Astrocyte (in vitro differentiated cells and primary cell): ENCODE measurements around the gene SPTB. TPM values are rescaled to one million over a fixed set of nuclear protein-coding genes. Genes with fewer than 3 reads are reported as not detected.

ENCODE experiments used
- DNase-seq: peaks from one replicate; pipeline ENCODE4 v3.0.0-alpha.2; 2010; ENCODE audit warnings: low read depth
- FAIRE-seq: peaks from 2 replicates; lab custom pipeline; 2011; peaks lifted over from hg19 to GRCh38; lab: Jason Lieb, UNC
- H2AFZ ChIP-seq: 2 replicates; pipeline ENCODE4 v1.6.0; 2012; ENCODE audit warnings: low read depth, low read length, inconsistent platforms
- H3K27ac ChIP-seq: 2 replicates; pipeline ENCODE4 v1.5.1; 2011; ENCODE audit warnings: low read depth, low read length, inconsistent platforms
- H3K27me3 ChIP-seq: 2 replicates; pipeline ENCODE4 v1.6.0; 2011; ENCODE audit warnings: low read length, inconsistent platforms; ENCODE audit not compliant: insufficient read depth
- H3K36me3 ChIP-seq: 2 replicates; pipeline ENCODE4 v1.5.1; 2011; ENCODE audit warnings: low read length, inconsistent platforms; ENCODE audit not compliant: insufficient read depth
- H3K4me1 ChIP-seq: 2 replicates; pipeline ENCODE4 v1.5.1; 2011; ENCODE audit warnings: low read length, inconsistent platforms; ENCODE audit not compliant: insufficient read depth
- H3K4me2 ChIP-seq: 2 replicates; pipeline ENCODE4 v1.6.0; 2012; ENCODE audit warnings: low read length, inconsistent platforms
- H3K4me3 ChIP-seq: 2 replicates; pipeline ENCODE4 v1.5.1; 2011; ENCODE audit warnings: low read depth, mild to moderate bottlenecking, low read length, inconsistent platforms; ENCODE audit not compliant: insufficient read depth
- H3K79me2 ChIP-seq: 2 replicates; pipeline ENCODE4 v1.6.0; 2012; ENCODE audit warnings: mild to moderate bottlenecking, low read length, inconsistent platforms; ENCODE audit not compliant: insufficient read depth
- H3K9ac ChIP-seq: 2 replicates; pipeline ENCODE4 v1.6.0; 2012; ENCODE audit warnings: mild to moderate bottlenecking, low read length, inconsistent platforms
- H3K9me3 ChIP-seq: 2 replicates; pipeline ENCODE4 v1.5.1; 2012; ENCODE audit warnings: low read depth, mild to moderate bottlenecking, low read length, inconsistent platforms; ENCODE audit not compliant: insufficient read depth
- H4K20me1 ChIP-seq: 2 replicates; pipeline ENCODE4 v1.6.0; 2012; ENCODE audit warnings: low read length, inconsistent platforms; ENCODE audit not compliant: insufficient read depth
- H3K27ac Mint-ChIP-seq: one replicate; pipeline ENCODE4 v1.8.0; 2021; ENCODE audit warnings: mild to moderate bottlenecking, mixed read lengths; ENCODE audit not compliant: unreplicated experiment
- H3K27me3 Mint-ChIP-seq: one replicate; pipeline ENCODE4 v1.8.0; 2021; ENCODE audit warnings: low read depth, mixed read lengths; ENCODE audit not compliant: unreplicated experiment
- H3K36me3 Mint-ChIP-seq: one replicate; pipeline ENCODE4 v1.8.0; 2021; ENCODE audit warnings: low read depth, mixed read lengths; ENCODE audit not compliant: unreplicated experiment
- H3K4me1 Mint-ChIP-seq: one replicate; pipeline ENCODE4 v1.8.0; 2021; ENCODE audit warnings: low read depth, mixed read lengths; ENCODE audit not compliant: unreplicated experiment
- H3K4me3 Mint-ChIP-seq: one replicate; pipeline ENCODE4 v1.8.0; 2021; ENCODE audit warnings: mild to moderate bottlenecking, moderate library complexity, mixed read lengths; ENCODE audit not compliant: unreplicated experiment
- H3K9me3 Mint-ChIP-seq: one replicate; pipeline ENCODE4 v1.8.0; 2021; ENCODE audit warnings: mild to moderate bottlenecking, mixed read lengths; ENCODE audit not compliant: unreplicated experiment
- CTCF ChIP-seq: IDR thresholded peaks from 2 replicates; pipeline ENCODE4 v1.5.1; 2011; ENCODE audit warnings: low read depth, mild to moderate bottlenecking, inconsistent platforms, low read length, moderate library complexity; ENCODE audit not compliant: insufficient read depth
- EZH2 ChIP-seq: IDR thresholded peaks from 2 replicates; pipeline ENCODE4 v1.6.1; 2012; ENCODE audit warnings: mild to moderate bottlenecking, low read length, inconsistent platforms; ENCODE audit not compliant: insufficient read depth
- total RNA-seq: library from RNA; stranded (reverse); gene quantifications from 2 replicates; pipeline ENCODE4 v1.2.1, GENCODE V29; 2021

Gene SPTB
- total RNA-seq, 1 donor from 2014 or later = 0.32 TPM

- H3K36me3 ChIP-seq = no peaks in the 10 kb centered on the region
- FAIRE-seq (no peak), DNase-seq (peak; percentile 46)
- Mint-ChIP-seq H3K4me1 (peaks cover 10% of the 10 kb centered on the region), H3K36me3 (peaks cover 2% of the 10 kb centered on the region), H3K4me3 (no peak overlapping the region), H3K9me3 (peaks cover 4% of the 10 kb centered on the region), H3K27me3 (peaks cover 45% of the 10 kb centered on the region), H3K27ac (no peak overlapping the region)
- H3K27ac ChIP-seq = no peak overlapping the region
- no peaks in the 10 kb centered on the region for H4K20me1 ChIP-seq
- H3K4me2 ChIP-seq = peak overlapping the region; percentile 72
- peaks cover 6% of the 10 kb centered on the region for H3K27me3 ChIP-seq
- H3K4me1 ChIP-seq = no peaks in the 10 kb centered on the region
- TF ChIP-seq CTCF (peak; percentile 50), EZH2 (no peak)
- no peak overlapping the region for H3K4me3 ChIP-seq
- no peaks in the 10 kb centered on the region for H3K79me2 ChIP-seq
- H3K9me3 ChIP-seq = no peaks in the 10 kb centered on the region
- peak overlapping the region; percentile 63 for H2AFZ ChIP-seq
- no peak overlapping the region for H3K9ac ChIP-seq
Observed at GRCh38 chr14:64823305-64823861, 56.3 kb downstream of the SPTB start.

GRCh38 chr14:64821651-64822050, 58.1 kb downstream of the SPTB start:
- Histone ChIP-seq H3K27me3 (peaks cover 3% of the 10 kb centered on the region), H3K9me3 (no peaks in the 10 kb centered on the region), H3K4me3 (no peak overlapping the region), H3K36me3 (no peaks in the 10 kb centered on the region), H3K4me2 (no peak overlapping the region), H3K27ac (no peak overlapping the region), H3K4me1 (no peaks in the 10 kb centered on the region), H3K9ac (no peak overlapping the region), H4K20me1 (no peaks in the 10 kb centered on the region), H3K79me2 (no peaks in the 10 kb centered on the region), H2AFZ (no peak overlapping the region)
- H3K27me3 Mint-ChIP-seq = peaks cover 42% of the 10 kb centered on the region
- peaks cover 2% of the 10 kb centered on the region for H3K36me3 Mint-ChIP-seq
- TF ChIP-seq EZH2 = no peak
- no peak for TF ChIP-seq CTCF
- no peak overlapping the region for H3K4me3 Mint-ChIP-seq
- H3K4me1 Mint-ChIP-seq = peaks cover 18% of the 10 kb centered on the region
- H3K9me3 Mint-ChIP-seq = peaks cover 4% of the 10 kb centered on the region
- no peak overlapping the region for H3K27ac Mint-ChIP-seq
- DNase-seq = no peak
- FAIRE-seq = no peak

GRCh38 chr14:64818151-64818550, 61.6 kb downstream of the SPTB start:
- Histone ChIP-seq H3K36me3 (no peaks in the 10 kb centered on the region), H3K4me3 (no peak overlapping the region), H3K9ac (no peak overlapping the region), H3K27ac (no peak overlapping the region), H2AFZ (no peak overlapping the region), H3K79me2 (no peaks in the 10 kb centered on the region), H3K4me1 (no peaks in the 10 kb centered on the region), H4K20me1 (no peaks in the 10 kb centered on the region), H3K9me3 (no peaks in the 10 kb centered on the region), H3K4me2 (no peak overlapping the region), H3K27me3 (peaks cover 6% of the 10 kb centered on the region)
- no peak for FAIRE-seq
- no peak for TF ChIP-seq CTCF
- no peak for TF ChIP-seq EZH2
- Mint-ChIP-seq H3K9me3 (no peaks in the 10 kb centered on the region), H3K27me3 (peaks cover 30% of the 10 kb centered on the region), H3K27ac (no peak overlapping the region), H3K36me3 (no peaks in the 10 kb centered on the region), H3K4me1 (peaks cover 18% of the 10 kb centered on the region), H3K4me3 (no peak overlapping the region)
- DNase-seq = no peak
